T-helper 2 cell treated with Interferon-gamma antibody and Interleukin-4, amounts not matched to agents 100 ng/mL and 5 ng/mL, for 36 hours (primary cell): ENCODE data around the gene CCDC170. TPM values are rescaled to one million over a fixed set of nuclear protein-coding genes. Genes with fewer than 3 reads are reported as not detected.

Experiments used
- intact Hi-C: fragments of 100-400 bp; cut with micrococcal nuclease; formaldehyde crosslinking; loops from one replicate; pipeline ENCODE4 v1.15.1; 2023
- total RNA-seq: library from RNA; stranded (reverse); gene quantifications from 2 replicates; pipeline ENCODE4 v1.2.3, GENCODE V29; 2022

The CCDC170 gene
- total RNA-seq, 1 donor from 2014 or later = not detected

- intact Hi-C loops = no loop called here
Measured at GRCh38 chr6:151651639-151652038, 157.8 kb downstream of the CCDC170 start.

GRCh38 chr6:151652325-151652724 lies 158.5 kb downstream of the CCDC170 start:
- intact Hi-C loops = no loop called here

GRCh38 chr6:151655099-151655498 lies 161.3 kb downstream of the CCDC170 start:
- intact Hi-C loops = no loop called here

GRCh38 chr6:151656392-151656791 lies 162.6 kb downstream of the CCDC170 start:
- intact Hi-C loops = no loop called here

GRCh38 chr6:151658091-151658490 lies 164.3 kb downstream of the CCDC170 start:
- intact Hi-C loops = no loop called here

GRCh38 chr6:151659212-151659611 lies 165.4 kb downstream of the CCDC170 start:
- intact Hi-C loops = no loop called here

- intact Hi-C loops = no loop called here
Measured at GRCh38 chr6:151661509-151661908, 167.7 kb downstream of the CCDC170 start.

GRCh38 chr6:151661928-151662327 lies 168.1 kb downstream of the CCDC170 start:
- intact Hi-C loops = no loop called here

GRCh38 chr6:151663559-151663958 lies 169.7 kb downstream of the CCDC170 start:
- intact Hi-C loops = no loop called here

- intact Hi-C loops = no loop called here
Measured at GRCh38 chr6:151664390-151664789, 170.6 kb downstream of the CCDC170 start.

- intact Hi-C loops = no loop called here
Measured at GRCh38 chr6:151665329-151665728, 171.5 kb downstream of the CCDC170 start.

GRCh38 chr6:151666526-151666925 lies 172.7 kb downstream of the CCDC170 start:
- intact Hi-C loops = no loop called here

- intact Hi-C loops = no loop called here
Measured at GRCh38 chr6:151669208-151669560, 175.4 kb downstream of the CCDC170 start.

- intact Hi-C loops = no loop called here
Measured at GRCh38 chr6:151670116-151670515, 176.3 kb downstream of the CCDC170 start.

Other genes with a start within 250 kb of the CCDC170 start
- gene ZBTB2, start 102.5 kb upstream of the CCDC170 start, total RNA-seq = 24.6 and 26.7 TPM in 2 replicates
- 14.9 and 17.1 TPM in 2 replicates for gene RMND1, start 41.9 kb upstream of the CCDC170 start, total RNA-seq